GM19324 (cell line): ENCODE results near the gene LRRC38.
"Not testable (repeated sequence)": the region's sequence is repeated elsewhere in the genome, so short reads cannot be mapped to it uniquely, and the experiment has no call there.

Experiments
- ATAC-seq: cut with Tn5 transposase; IDR thresholded peaks from one replicate; pipeline ENCODE4 v1.9.1; 2021; ENCODE audit warnings: mild to moderate bottlenecking, moderate library complexity; ENCODE audit not compliant: unreplicated experiment, low FRiP score

The LRRC38 gene

DNA sequence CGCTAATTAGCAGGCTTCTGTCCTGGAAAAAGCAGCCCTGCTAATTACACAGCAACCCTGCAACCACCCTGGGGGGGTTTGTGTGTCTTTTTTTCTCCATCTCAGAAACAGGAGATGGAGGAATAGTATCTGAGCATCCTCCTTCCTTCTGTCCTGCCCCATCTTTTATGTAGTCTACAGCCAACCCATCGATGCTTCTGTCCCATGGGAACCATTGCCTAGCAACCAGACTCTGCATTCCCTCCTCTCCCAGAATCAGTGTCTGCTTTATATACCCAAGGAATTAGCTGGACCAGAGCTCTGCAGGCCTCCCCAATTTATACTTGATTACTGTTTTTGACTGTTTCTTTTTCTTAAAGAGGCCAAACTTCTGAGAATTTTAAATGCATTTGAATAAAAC is 35.1 kb downstream of the LRRC38 start:
- no peak for ATAC-seq

DNA sequence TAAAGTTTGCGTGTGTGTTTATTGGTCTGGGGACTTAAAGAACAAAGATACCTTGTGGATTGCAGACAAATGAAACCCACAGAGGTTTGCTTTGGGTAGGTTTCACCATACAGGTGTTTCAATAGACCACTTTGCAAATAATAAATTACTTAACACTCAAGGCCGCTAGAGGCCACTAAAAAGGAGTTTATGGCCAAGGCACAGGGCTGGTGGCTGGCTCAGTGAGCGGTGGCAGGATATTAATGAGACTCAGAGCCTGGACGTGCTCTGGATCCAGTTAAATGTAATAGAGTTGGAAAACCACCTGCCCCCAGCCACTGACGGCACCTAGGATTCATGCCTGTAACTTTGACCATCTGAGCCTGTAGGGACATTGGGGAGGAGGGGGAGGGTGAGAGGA is 44.5 kb downstream of the LRRC38 start:
- ATAC-seq = no peak

DNA sequence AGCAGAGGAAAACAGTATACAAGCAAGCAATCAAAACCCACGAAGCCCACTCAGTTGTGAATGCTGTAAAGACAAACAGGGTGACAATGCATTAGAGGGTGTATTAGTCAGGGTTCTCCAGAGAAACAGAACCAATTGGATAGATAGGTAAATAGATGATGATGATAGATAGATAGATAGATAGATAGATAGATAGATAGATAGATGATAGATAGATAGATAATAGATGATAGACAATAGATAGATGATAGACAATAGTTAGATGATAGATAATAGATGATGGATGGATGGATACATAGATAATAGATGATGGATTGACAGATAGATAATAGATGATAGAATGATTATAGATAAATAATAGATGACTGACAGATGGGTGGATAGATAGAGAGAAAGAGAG is 48.3 kb downstream of the LRRC38 start:
- ATAC-seq = no peak

DNA sequence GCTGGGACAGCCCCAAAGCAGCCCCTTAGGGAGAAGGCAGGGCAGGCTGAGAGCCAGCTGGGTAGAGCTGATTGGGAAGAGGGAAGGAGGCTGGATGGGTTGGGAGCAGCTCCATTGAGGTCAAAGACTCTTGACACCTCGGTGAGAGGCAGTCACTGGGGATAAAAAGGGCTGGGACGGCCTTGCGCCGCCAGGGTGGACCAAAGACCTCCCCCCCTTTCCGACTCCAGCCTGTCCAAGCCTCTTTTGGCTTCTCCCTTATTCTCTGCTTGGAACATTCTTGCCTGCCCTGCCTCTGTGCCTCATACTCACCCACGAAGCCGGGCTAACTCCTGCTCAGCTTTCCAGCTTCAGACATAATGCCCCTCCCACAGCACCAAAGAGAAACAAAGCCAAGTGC is 51.1 kb downstream of the LRRC38 start:
- no peak for ATAC-seq

DNA sequence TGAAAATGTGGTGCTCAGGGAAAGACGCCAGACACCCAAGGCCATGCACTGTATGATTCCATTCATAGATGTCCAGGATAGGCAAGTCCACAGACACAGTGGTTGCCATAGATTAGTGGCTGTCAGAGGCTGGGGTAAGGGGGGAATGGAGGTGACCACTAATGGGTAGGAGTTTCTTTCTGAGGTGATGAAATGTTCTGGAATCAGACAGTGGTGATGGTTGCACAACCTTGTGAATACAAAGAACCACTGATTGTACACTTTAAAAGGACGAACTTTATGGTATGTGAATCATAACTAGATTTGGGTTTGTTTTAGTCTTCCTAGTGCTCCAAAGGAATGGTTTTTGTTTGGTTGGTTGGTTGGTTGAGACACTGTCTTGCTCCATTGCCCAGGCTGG is 51.8 kb downstream of the LRRC38 start:
- ATAC-seq = no peak

DNA sequence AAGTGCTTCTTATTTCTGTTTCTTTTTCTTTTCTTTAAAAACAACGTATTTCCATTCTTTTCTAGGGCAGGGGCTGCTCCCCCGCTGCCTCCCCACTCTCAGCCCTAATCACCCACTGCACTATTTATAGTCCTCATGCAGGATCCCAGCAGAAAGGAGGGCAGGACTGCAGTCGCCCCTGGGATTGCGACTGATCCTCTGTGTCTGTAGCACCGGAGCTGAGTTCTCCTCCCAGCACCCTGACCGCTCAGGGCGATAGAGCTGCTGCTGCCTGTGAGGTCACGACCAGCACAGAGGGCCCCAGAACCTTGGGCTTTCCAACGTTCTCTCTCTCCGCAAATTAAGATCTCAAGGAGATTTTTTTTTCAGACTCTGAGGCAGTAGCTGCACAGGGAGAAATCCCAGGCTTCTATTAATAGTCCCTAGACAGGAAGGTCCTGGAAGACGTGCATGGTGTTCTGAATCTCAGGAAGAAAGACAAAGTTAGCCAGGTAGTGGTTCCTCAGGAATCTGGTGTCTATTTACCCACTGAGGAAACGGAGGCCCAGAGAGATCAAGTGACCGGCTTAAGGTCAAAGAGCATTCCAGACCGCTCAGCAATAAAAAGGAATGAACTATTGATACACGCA is 56.8 kb downstream of the LRRC38 start:
- no peak for ATAC-seq

DNA sequence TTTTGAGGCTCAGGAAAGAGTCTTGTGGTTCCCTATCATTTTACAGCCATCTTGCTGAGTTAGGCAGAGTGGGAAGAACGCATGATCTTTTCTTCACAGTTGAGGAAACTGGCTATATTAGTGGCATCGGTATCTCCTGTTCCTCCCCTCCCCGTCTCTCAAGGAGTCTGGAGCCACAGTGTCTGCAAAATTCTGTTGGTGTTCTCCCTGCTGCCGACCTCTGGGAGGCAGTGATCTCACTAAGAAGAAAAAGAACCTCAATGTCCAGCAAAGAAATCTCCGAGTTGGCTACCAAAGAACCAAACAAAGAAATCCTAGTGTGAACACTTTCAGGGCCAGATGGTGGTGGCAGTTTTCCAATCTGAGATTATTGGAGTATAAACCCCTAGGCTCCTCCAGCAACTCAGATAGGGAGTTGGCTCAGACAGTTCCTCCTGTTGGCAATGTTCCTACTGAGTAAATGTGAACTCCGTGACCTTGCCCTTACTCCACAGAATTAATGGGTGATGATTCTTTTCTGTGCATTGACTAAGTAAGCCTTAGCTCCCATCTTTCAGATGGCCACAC is 62.3 kb downstream of the LRRC38 start:
- no peak for ATAC-seq

DNA sequence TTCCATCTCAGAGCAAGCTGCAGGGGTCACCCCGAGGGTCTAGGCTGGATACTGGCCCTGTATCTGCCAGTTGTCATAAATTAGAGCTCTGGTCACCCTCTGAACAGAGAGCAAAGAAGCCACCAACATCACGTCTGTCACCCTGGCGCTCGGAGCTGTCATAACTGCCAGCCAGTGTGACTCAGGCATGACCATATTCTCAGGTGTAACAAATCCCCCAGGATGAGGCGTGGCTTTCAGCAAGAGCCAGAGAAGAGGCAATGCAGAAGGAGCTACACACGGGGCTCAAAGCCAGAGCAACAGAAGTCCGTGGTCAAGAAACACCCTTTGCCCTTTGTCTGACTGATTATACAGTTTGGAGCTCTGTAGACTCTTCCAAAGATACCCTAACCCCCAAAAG is 63.6 kb downstream of the LRRC38 start:
- ATAC-seq = no peak

DNA sequence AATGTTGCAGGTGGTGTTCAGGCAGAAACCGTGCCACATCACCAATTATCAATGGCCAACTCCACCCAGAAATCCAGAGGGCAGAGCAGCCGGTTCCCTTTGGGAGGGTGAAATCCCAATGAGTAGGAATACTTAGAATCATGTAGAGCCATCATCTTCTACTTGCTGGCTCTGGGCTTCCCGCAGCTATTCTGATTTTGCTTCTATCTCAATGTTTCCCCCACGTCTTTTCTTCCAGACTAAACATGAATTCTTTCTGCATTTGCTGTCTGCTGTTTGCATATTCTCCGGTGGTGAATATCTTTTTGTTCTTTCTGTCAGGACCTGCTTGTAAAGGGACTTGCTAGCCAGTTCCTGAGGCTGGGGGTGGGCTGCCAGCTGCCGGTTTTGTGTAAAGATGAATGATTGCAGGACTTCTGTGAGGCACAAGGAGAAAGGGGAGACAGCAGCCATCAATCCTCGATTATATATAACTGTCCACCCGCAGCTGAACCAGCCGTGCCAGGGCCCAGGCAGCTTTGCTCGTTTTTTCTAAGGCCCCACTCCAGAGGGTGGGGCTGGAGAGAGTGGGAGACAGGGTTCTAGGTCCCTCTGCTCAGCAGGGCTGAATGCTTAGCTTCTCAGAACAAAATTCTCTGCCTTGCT is 70.3 kb downstream of the LRRC38 start:
- no peak for ATAC-seq

DNA sequence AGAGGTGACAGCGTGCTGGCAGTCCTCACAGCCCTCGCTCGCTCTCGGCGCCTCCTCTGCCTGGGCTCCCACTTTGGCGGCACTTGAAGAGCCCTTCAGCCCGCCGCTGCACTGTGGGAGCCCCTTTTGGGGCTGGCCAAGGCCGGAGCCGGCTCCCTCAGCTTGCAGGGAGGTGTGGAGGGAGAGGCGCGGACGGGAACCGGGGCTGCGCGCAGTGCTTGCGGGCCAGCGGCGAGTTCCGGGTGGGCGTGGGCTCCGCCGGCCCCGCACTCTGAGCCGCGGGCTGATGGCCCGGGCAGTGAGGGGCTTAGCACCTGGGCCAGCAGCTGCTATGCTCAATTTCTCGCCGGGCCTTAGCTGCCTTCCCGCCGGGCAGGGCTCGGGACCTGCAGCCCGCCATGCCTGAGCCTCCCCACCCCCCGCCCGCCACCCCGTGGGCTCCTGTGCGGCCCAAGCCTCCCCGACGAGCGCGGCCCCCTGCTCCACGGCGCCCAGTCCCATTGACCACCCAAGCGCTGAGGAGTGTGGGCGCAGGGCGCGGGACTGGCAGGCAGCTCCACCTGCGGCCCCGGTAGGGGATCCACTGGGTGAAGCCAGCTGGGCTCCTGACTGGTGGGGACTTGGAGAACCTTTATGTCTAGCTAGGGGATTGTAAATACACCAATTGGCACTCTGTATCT is 74.6 kb downstream of the LRRC38 start:
- not testable (repeated sequence) for ATAC-seq

DNA sequence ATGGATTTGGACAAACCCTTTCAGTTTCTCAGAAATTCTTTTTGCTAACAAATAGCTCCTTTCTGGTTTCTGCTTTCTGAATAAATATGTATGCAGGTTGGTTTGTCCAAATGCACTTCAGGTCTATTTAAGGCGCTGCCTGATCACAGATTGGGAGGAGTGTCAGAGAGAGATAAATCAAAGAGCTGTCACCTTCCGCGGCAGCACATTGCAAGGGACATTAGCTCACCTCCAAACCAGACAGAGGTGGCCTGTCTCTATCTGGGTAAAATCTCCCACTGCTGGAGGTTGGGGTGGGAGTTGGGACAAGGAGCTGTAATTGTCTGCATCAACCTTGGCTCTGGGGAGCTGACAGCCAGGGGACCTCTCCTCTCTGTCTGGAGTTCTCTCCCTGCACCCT is 78.3 kb downstream of the LRRC38 start:
- ATAC-seq = no peak

DNA sequence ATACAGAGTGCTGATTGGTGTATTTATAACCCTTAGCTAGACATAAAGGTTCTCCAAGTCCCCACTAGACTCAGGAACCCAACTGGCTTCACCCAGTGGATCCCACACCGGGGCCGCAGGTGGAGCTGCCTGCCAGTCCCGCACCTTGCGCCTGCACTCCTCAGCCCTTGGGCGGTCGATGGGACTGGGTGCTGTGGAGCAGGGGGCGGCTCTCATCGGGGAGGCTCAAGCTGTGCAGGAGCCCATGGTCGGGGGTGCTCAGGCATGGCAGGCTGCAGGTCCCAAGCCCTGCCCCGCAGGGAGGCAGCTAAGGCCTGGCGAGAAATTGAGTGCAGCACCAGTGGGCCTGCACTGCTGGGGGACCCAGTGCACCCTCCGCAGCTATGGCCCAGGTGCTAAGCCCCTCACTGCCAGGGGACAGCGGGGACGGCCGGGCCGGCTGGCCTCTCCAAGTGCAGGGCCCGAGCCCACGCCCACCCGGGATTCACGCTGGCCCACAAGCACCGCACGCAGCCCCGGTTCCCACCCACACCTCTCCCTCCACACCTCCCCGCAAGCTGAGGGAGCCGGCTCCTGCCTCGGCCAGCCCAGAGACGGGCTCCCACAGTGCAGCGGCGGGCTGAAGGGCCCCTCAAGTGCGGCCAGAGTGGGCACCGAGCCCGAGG is 80.0 kb downstream of the LRRC38 start:
- ATAC-seq = not testable (repeated sequence)

DNA sequence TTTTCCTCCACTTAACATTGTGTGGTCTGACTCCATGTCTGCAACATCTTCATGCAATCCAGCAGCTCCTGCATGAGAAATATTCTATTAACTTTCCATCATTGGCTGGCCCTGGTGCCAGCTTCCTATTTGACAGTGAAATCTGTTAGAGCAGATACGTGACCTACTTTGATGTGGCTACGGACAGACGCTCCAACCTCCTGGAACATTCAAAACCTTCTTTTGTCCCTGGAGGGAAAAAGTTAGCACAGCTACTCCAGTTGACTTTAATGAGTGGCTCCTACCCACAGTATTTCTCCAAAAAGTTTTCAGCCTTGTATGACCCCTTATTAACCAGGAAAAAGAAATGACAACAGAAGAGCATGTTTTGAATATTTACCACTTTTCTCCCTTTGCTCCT is 81.6 kb downstream of the LRRC38 start:
- ATAC-seq = no peak

DNA sequence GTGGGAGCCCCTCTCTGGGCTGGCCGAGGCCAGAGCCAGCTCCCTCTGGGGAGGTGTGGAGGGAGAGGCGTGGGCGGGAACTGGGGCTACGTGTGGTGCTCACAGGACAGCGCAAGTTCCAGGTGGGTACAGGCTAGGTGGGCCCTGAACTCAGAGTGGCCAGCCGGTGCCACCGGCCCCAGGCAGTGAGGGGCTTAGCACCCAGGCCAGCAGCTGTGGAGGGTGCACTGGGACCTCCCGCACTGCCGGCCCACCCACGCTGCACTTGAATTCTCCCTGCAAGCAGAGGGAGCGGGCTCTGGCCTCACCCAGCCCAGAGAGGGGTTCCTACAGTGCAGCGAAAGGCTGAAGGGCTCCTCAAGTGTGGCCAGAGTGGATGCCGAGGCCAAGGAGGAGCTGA is 83.3 kb downstream of the LRRC38 start:
- no peak for ATAC-seq
